Left renal cortex interstitium (tissue), 4 donors: ENCODE results near the gene STIMATE. TPM values are rescaled to one million over a fixed set of nuclear protein-coding genes. Genes with fewer than 3 reads are reported as not detected.

Source experiments
- DNase-seq, 4 donors: peaks; one replicate each; pipeline ENCODE4 v3.0.0-alpha.2; 2013; ENCODE audit warnings: low read depth in 4 of 4, low spot score in 2 of 4, missing footprints in 1 of 4
- polyA plus RNA-seq, 4 donors: library from polyadenylated mRNA; unstranded; fragments of 120-200 nt; gene quantifications; one replicate each; pipeline ENCODE4 v1.2.1, GENCODE V29; 2013; ENCODE audit not compliant: insufficient read length in 4 of 4

The STIMATE gene
- polyA plus RNA-seq, 4 donors: 15.5 to 17.5 (median 16.8) TPM

GRCh38 chr3:52824037-52824436 lies 73.3 kb downstream of the STIMATE start:
- DNase-seq: no peak

- DNase-seq: no peak
Observed at GRCh38 chr3:52822363-52822762, 75.0 kb downstream of the STIMATE start.

GRCh38 chr3:52820736-52821135 lies 76.6 kb downstream of the STIMATE start:
- no peak for DNase-seq

GRCh38 chr3:52819936-52820335 lies 77.4 kb downstream of the STIMATE start:
- no peak for DNase-seq

- DNase-seq: no peak
Observed at GRCh38 chr3:52817860-52818259, 79.5 kb downstream of the STIMATE start.

GRCh38 chr3:52817221-52817620 lies 80.1 kb downstream of the STIMATE start:
- DNase-seq: no peak

- no peak for DNase-seq
Observed at GRCh38 chr3:52816654-52817053, 80.7 kb downstream of the STIMATE start.

GRCh38 chr3:52816199-52816598 lies 81.1 kb downstream of the STIMATE start:
- no peak for DNase-seq

- no peak for DNase-seq
Observed at GRCh38 chr3:52813810-52814209, 83.5 kb downstream of the STIMATE start.

GRCh38 chr3:52811452-52812011 lies 85.8 kb downstream of the STIMATE start:
- no peak for DNase-seq

- DNase-seq: no peak
Observed at GRCh38 chr3:52810923-52811322, 86.4 kb downstream of the STIMATE start.

GRCh38 chr3:52809662-52810377 lies 87.5 kb downstream of the STIMATE start:
- no peak for DNase-seq

GRCh38 chr3:52809149-52809548 lies 88.2 kb downstream of the STIMATE start:
- no peak for DNase-seq

- DNase-seq: no peak
Observed at GRCh38 chr3:52805270-52806039, 91.9 kb downstream of the STIMATE start.

- DNase-seq: no peak
Observed at GRCh38 chr3:52801839-52802238, 95.5 kb downstream of the STIMATE start.

- DNase-seq: no peak
Observed at GRCh38 chr3:52800079-52800478, 97.3 kb downstream of the STIMATE start.

GRCh38 chr3:52798978-52799476 lies 98.3 kb downstream of the STIMATE start:
- no peak for DNase-seq

GRCh38 chr3:52798376-52798977 lies 98.9 kb downstream of the STIMATE start:
- no peak for DNase-seq

GRCh38 chr3:52796411-52796810 lies 100.9 kb downstream of the STIMATE start:
- no peak for DNase-seq

- no peak for DNase-seq
Observed at GRCh38 chr3:52795298-52795900, 101.9 kb downstream of the STIMATE start.

- DNase-seq: no peak
Observed at GRCh38 chr3:52794612-52795099, 102.7 kb downstream of the STIMATE start, which contains the start of gene ITIH3. ITIH3 (plus strand) TSS chr3:52794796; CDS start chr3:52794804, 8 bp downstream.
